CD4-positive, alpha-beta T cell (primary cell): ENCODE measurements around the gene FAM107B. TPM values are rescaled to one million over a fixed set of nuclear protein-coding genes. Genes with fewer than 3 reads are reported as not detected.
"Not testable (repeated sequence)": the region's sequence is repeated elsewhere in the genome, so short reads cannot be mapped to it uniquely, and the experiment has no call there.

Source experiments
- ATAC-seq: fragments of 200-7000 bp; cut with Tn5 transposase; one replicate; pipeline ENCODE4 v1.10.0; 2022; ENCODE audit warnings: mild to moderate bottlenecking; ENCODE audit not compliant: poor library complexity
- CTCF ChIA-PET: fragments of 350-600 bp; sonication (Branson Sonifier 250); formaldehyde crosslinking; loops from one replicate; lab custom pipeline; 2021; ENCODE audit warnings: antibody characterized with exemption, inconsistent platforms; lab: Charles Lee
- POLR2A ChIA-PET: fragments of 350-600 bp; sonication (Branson Sonifier 250); formaldehyde crosslinking; loops from one replicate; lab custom pipeline; 2021; ENCODE audit warnings: antibody characterized with exemption, inconsistent platforms; lab: Charles Lee
- DNase-seq, 14 experiments: peaks; one replicate each; pipeline ENCODE4 v3.0.0-alpha.2; 2013 to 2020; ENCODE audit warnings: mixed read lengths in 2 of 14
- H3K27ac ChIP-seq, 2 donors: one replicate each; pipeline versions ENCODE4 v1.5.1 to v1.7.0; 2013; ENCODE audit warnings: low read length in 2 of 2, low read depth in 1 of 2, mild to moderate bottlenecking in 1 of 2
- H3K27me3 ChIP-seq, 2 experiments: 1 replicate in 1 of 2; 2 replicates in 1 of 2; pipeline versions ENCODE4 v1.6.1 to v1.7.0; 2013; ENCODE audit warnings: low read length in 2 of 2, control low read depth in 1 of 2, mild to moderate bottlenecking in 1 of 2, moderate library complexity in 1 of 2; ENCODE audit not compliant: insufficient read depth in 2 of 2, control insufficient read depth in 1 of 2
- H3K36me3 ChIP-seq: one replicate; pipeline ENCODE4 v1.6.1; 2013; ENCODE audit warnings: low read length, control low read depth; ENCODE audit not compliant: insufficient read depth
- H3K4me1 ChIP-seq: one replicate; pipeline ENCODE4 v1.6.1; 2013; ENCODE audit warnings: low read length, control low read depth; ENCODE audit not compliant: insufficient read depth
- H3K4me3 ChIP-seq: one replicate; pipeline ENCODE4 v1.5.1; 2013; ENCODE audit warnings: mild to moderate bottlenecking, low read length, moderate library complexity
- H3K9me3 ChIP-seq, 2 experiments: 1 replicate in 1 of 2; 2 replicates in 1 of 2; pipeline versions ENCODE4 v1.6.1 to v1.7.0; 2013; ENCODE audit warnings: low read length in 2 of 2, mild to moderate bottlenecking in 2 of 2, control low read depth in 1 of 2, moderate library complexity in 1 of 2; ENCODE audit not compliant: control insufficient read depth in 1 of 2, insufficient read depth in 1 of 2
- H3K27ac Mint-ChIP-seq: one replicate; pipeline ENCODE4 v1.8.0; 2020; ENCODE audit warnings: mixed read lengths
- H3K27me3 Mint-ChIP-seq: one replicate; pipeline ENCODE4 v1.8.0; 2021; ENCODE audit warnings: mixed read lengths
- H3K36me3 Mint-ChIP-seq: one replicate; pipeline ENCODE4 v1.8.0; 2021; ENCODE audit warnings: low read depth, mixed read lengths
- H3K4me1 Mint-ChIP-seq: one replicate; pipeline ENCODE4 v1.8.0; 2021; ENCODE audit warnings: low read depth, mixed read lengths
- H3K4me3 Mint-ChIP-seq: one replicate; pipeline ENCODE4 v1.8.0; 2020; ENCODE audit warnings: mild to moderate bottlenecking, mixed read lengths
- H3K9me3 Mint-ChIP-seq: one replicate; pipeline ENCODE4 v1.8.0; 2020; ENCODE audit warnings: mixed read lengths
- CTCF ChIP-seq: fragments of 200-600 bp; IDR thresholded peaks from one replicate; pipeline ENCODE4 v1.8.0; 2022; ENCODE audit warnings: antibody characterized with exemption, mild to moderate bottlenecking
- intact Hi-C, 2 experiments: fragments of 100-400 bp; cut with DNase I in 1 of 2; cut with micrococcal nuclease in 1 of 2; formaldehyde crosslinking; loops; one replicate each; pipeline versions ENCODE4 v1.15.1 to v1.9.0; 2023 to 2025; cut with DNase I, micrococcal nuclease
- total RNA-seq, 174 experiments: library from RNA in 2 of 174; stranded (reverse) in 2 of 174; gene quantifications; one replicate each; pipeline ENCODE4 v1.2.3 and lab custom pipeline; 2021 to 2026

The FAM107B gene
- total RNA-seq, 2 experiments from 2014 or later: 261 to 262 TPM

GRCh38 chr10:14645239-14645960 lies 129.3 kb downstream of the FAM107B start:
- peak in 2 of 14 experiments; percentile 25 to 38 for DNase-seq
- intact Hi-C loops: loop anchor here (5.0 kb wide), 2 partner anchors 73 to 192 kb away; partner anchors contain the start of genes CDNF (in 1 of the 2), HSPA14 (in 1 of the 2) and MSANTD7 (in 1 of the 2)
- H3K27ac ChIP-seq: no peak overlapping the region
- CTCF ChIA-PET: interaction anchor here (0.7 kb wide), 1 partner anchor 34 kb away, joined by 3 read pairs; no protein-coding TSS in a partner anchor
- H3K36me3 ChIP-seq: no peaks in the 10 kb centered on the region
- TF ChIP-seq CTCF: no peak
- peaks cover 38% of the 10 kb centered on the region for H3K4me1 ChIP-seq
- POLR2A ChIA-PET: no interaction called here
- Mint-ChIP-seq H3K4me1 (peaks cover 45% of the 10 kb centered on the region), H3K36me3 (no peaks in the 10 kb centered on the region), H3K9me3 (peaks cover 4% of the 10 kb centered on the region), H3K27ac (peak overlapping the region; percentile 74), H3K27me3 (no peaks in the 10 kb centered on the region), H3K4me3 (peak overlapping the region; percentile 5)
- H3K27me3 ChIP-seq: no peaks in the 10 kb centered on the region
- no peaks in the 10 kb centered on the region for H3K9me3 ChIP-seq
- H3K4me3 ChIP-seq: no peak overlapping the region
- ATAC-seq: no peak

- no peak for TF ChIP-seq CTCF
- H3K27ac ChIP-seq: no peak overlapping the region
- H3K4me3 ChIP-seq: no peak overlapping the region
- no peak for ATAC-seq
- DNase-seq: no peak
- POLR2A ChIA-PET: interaction anchor here (1.0 kb wide), 1 partner anchor 51 kb away, joined by 3 read pairs; no protein-coding TSS in a partner anchor
- H3K27me3 ChIP-seq: no peaks in the 10 kb centered on the region
- Mint-ChIP-seq H3K9me3 (peaks cover 4% of the 10 kb centered on the region), H3K4me1 (peaks cover 2% of the 10 kb centered on the region), H3K27ac (no peak overlapping the region), H3K4me3 (no peak overlapping the region), H3K36me3 (no peaks in the 10 kb centered on the region), H3K27me3 (no peaks in the 10 kb centered on the region)
- H3K4me1 ChIP-seq: no peaks in the 10 kb centered on the region
- intact Hi-C loops: no loop called here
- H3K9me3 ChIP-seq: no peaks in the 10 kb centered on the region
- CTCF ChIA-PET: no interaction called here
- no peaks in the 10 kb centered on the region for H3K36me3 ChIP-seq
These were observed 135.1 kb downstream of the FAM107B start for GRCh38 chr10:14639637-14640036.

- ChIA-PET CTCF (interaction anchor here (1.1 kb wide), 1 partner anchor 11 kb away, joined by 4 read pairs; no protein-coding TSS in a partner anchor), POLR2A (no interaction called here)
- H3K36me3 Mint-ChIP-seq: no peaks in the 10 kb centered on the region
- H3K9me3 ChIP-seq: no peaks in the 10 kb centered on the region
- TF ChIP-seq CTCF: no peak
- H3K27me3 Mint-ChIP-seq: no peaks in the 10 kb centered on the region
- no peaks in the 10 kb centered on the region for H3K27me3 ChIP-seq
- H3K4me3 ChIP-seq: no peak overlapping the region
- no peak for ATAC-seq
- no peak overlapping the region for H3K4me3 Mint-ChIP-seq
- H3K9me3 Mint-ChIP-seq: no peaks in the 10 kb centered on the region
- DNase-seq: no peak
- intact Hi-C loops: no loop called here
- no peak overlapping the region for H3K27ac Mint-ChIP-seq
- no peaks in the 10 kb centered on the region for H3K36me3 ChIP-seq
- H3K4me1 ChIP-seq: no peaks in the 10 kb centered on the region
- peaks cover 5% of the 10 kb centered on the region for H3K4me1 Mint-ChIP-seq
- H3K27ac ChIP-seq: no peak overlapping the region
These were observed 139.5 kb downstream of the FAM107B start for GRCh38 chr10:14635043-14635710.

- CTCF ChIA-PET, H3K27ac Mint-ChIP-seq, H3K4me3 ChIP-seq, H3K9me3 ChIP-seq, H3K4me3 Mint-ChIP-seq, H3K27ac ChIP-seq, H3K36me3 Mint-ChIP-seq, intact Hi-C loops, H3K27me3 Mint-ChIP-seq, H3K27me3 ChIP-seq, H3K4me1 ChIP-seq, ATAC-seq, DNase-seq, H3K9me3 Mint-ChIP-seq, H3K36me3 ChIP-seq: not testable (repeated sequence)
- POLR2A ChIA-PET: interaction anchor here (0.6 kb wide), 2 partner anchors 15 to 18 kb away, joined by 3 to 5 read pairs; no protein-coding TSS in a partner anchor
- H3K4me1 Mint-ChIP-seq: peaks cover 11% of the 10 kb centered on the region
These were observed 140.1 kb downstream of the FAM107B start for GRCh38 chr10:14634572-14634971.
